Neural progenitor cell (in vitro differentiated cells): Measurements from ENCODE around the gene ARHGAP28.

ENCODE experiments used
- CTCF ChIP-seq: fragments of 200-600 bp; sonication (generic); IDR thresholded peaks from 2 replicates; pipeline ENCODE4 v1.5.1; 2017; ENCODE audit warnings: antibody characterized with exemption, mild to moderate bottlenecking
- EZH2 ChIP-seq: fragments of 200-600 bp; sonication (generic); IDR thresholded peaks from 2 replicates; pipeline ENCODE4 v1.6.1; 2017; ENCODE audit warnings: antibody characterized with exemption, mild to moderate bottlenecking, moderate library complexity

DNA sequence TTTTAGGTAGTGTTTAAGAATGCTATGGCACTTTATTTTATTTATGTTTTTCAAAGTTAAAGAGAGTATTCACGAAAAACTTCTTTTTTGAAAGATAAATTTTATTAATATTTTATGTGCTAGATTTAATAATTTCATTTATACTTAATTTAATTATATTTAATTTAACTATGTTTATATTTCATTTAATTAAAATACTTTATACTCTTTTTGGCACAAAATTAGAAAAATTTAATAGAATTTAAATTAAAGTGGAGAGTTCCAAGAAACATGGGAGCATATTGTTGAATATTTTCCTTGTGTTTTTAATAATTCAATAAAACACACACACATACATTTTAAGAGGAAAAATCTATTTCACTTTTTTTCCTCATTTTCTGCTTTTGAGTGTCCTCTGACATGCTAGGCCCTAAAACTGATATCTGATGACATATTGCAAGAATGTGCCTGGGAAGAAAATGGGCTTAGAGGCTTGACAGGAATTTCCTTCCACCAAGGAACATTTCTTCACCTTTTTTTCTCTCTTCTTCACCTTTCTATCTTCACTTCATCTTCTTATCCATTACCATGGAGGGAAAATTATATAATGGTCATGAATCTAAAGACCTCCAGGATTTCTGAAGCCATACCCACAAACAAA is 15.4 kb downstream of the ARHGAP28 start:
- no peak for TF ChIP-seq CTCF
- no peak for TF ChIP-seq EZH2
